HG02610 (cell line): Measurements from ENCODE around the gene SPARC.
"Not testable (repeated sequence)": the region's sequence is repeated elsewhere in the genome, so short reads cannot be mapped to it uniquely, and the experiment has no call there.

Experiments
- ATAC-seq: cut with Tn5 transposase; IDR thresholded peaks from one replicate; pipeline ENCODE4 v1.9.1; 2021; ENCODE audit warnings: mild to moderate bottlenecking, moderate library complexity; ENCODE audit not compliant: unreplicated experiment

The SPARC gene

GRCh38 chr5:151686674-151687407 is at the start of gene SPARC:
SPARC (minus strand) TSS chr5:151686915; CDS start chr5:151676188, 10,727 bp downstream.
- peak; percentile 91 for ATAC-seq

GRCh38 chr5:151735646-151736045 is 48.9 kb upstream of the SPARC start:
- no peak for ATAC-seq

GRCh38 chr5:151734064-151734408 is 47.3 kb upstream of the SPARC start:
- no peak for ATAC-seq

GRCh38 chr5:151733358-151734063 is 46.8 kb upstream of the SPARC start:
- no peak for ATAC-seq

- no peak for ATAC-seq
These were observed 43.7 kb upstream of the SPARC start for GRCh38 chr5:151730381-151730780.

GRCh38 chr5:151729597-151729996 is 42.9 kb upstream of the SPARC start:
- not testable (repeated sequence) for ATAC-seq

- ATAC-seq, result no peak
These were observed 37.6 kb upstream of the SPARC start for GRCh38 chr5:151724360-151724759.

- no peak for ATAC-seq
These were observed 35.8 kb upstream of the SPARC start for GRCh38 chr5:151722546-151722945.

GRCh38 chr5:151721812-151722391 is 35.2 kb upstream of the SPARC start:
- peak; percentile 15 for ATAC-seq

- peak; percentile 87 for ATAC-seq
These were observed 34.5 kb upstream of the SPARC start for GRCh38 chr5:151721087-151721646.

GRCh38 chr5:151720215-151720614 is 33.5 kb upstream of the SPARC start:
- ATAC-seq, result no peak

- no peak for ATAC-seq
These were observed 32.7 kb upstream of the SPARC start for GRCh38 chr5:151719228-151720000.

- ATAC-seq, result no peak
These were observed 31.9 kb upstream of the SPARC start for GRCh38 chr5:151718646-151719045.

GRCh38 chr5:151718153-151718552 is 31.4 kb upstream of the SPARC start:
- no peak for ATAC-seq

GRCh38 chr5:151717416-151717815 is 30.7 kb upstream of the SPARC start:
- ATAC-seq, result no peak

GRCh38 chr5:151709109-151709735 is 22.5 kb upstream of the SPARC start:
- ATAC-seq, result no peak

- no peak for ATAC-seq
These were observed 21.4 kb upstream of the SPARC start for GRCh38 chr5:151708126-151708525.

GRCh38 chr5:151707567-151707966 is 20.9 kb upstream of the SPARC start:
- ATAC-seq, result no peak

GRCh38 chr5:151706906-151707305 is 20.2 kb upstream of the SPARC start:
- no peak for ATAC-seq

- no peak for ATAC-seq
These were observed 17.1 kb upstream of the SPARC start for GRCh38 chr5:151703780-151704179.

GRCh38 chr5:151703227-151703626 is 16.5 kb upstream of the SPARC start:
- peak; percentile 91 for ATAC-seq
